Rectal smooth muscle tissue (tissue), 1 donor: ENCODE results near the gene ADAMTS6.

ENCODE experiments used
- H3K27ac ChIP-seq: one replicate; pipeline ENCODE4 v1.7.0; 2013; ENCODE audit warnings: low read depth, low read length, inconsistent platforms
- H3K27me3 ChIP-seq: one replicate; pipeline ENCODE4 v1.7.0; 2013; ENCODE audit warnings: low read length; ENCODE audit not compliant: control insufficient read depth, insufficient read depth
- H3K36me3 ChIP-seq: one replicate; pipeline ENCODE4 v1.7.0; 2013; ENCODE audit warnings: low read length; ENCODE audit not compliant: control insufficient read depth, insufficient read depth
- H3K4me1 ChIP-seq: one replicate; pipeline ENCODE4 v1.7.0; 2013; ENCODE audit warnings: low read length; ENCODE audit not compliant: control insufficient read depth, insufficient read depth
- H3K4me3 ChIP-seq: one replicate; pipeline ENCODE4 v1.7.0; 2013; ENCODE audit warnings: low read length
- H3K9ac ChIP-seq: one replicate; pipeline ENCODE4 v1.7.0; 2013; ENCODE audit warnings: low read length

Gene ADAMTS6

DNA sequence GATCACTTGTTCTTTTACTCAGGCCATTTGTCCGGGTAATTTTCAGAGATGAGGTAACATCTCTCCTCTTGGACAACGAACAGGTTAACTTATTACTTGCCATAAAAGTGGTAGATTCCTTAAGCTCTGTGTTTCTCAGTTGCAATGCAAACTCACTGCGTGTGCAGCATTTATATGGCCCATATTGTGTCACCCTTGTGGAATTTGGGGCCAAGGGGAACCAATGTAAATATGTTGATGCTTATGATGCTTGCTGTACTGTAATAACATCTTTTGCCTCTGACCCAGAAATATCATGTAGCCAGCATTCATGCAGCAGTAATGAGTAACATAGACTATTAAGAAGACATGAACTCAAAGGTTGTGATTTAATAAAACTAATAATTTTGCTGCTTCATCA is 175.8 kb downstream of the ADAMTS6 start:
- H3K27ac ChIP-seq, result no peak overlapping the region
- H3K9ac ChIP-seq, result no peak overlapping the region
- H3K4me3 ChIP-seq, result no peak overlapping the region
- H3K4me1 ChIP-seq, result no peaks in the 10 kb centered on the region
- no peaks in the 10 kb centered on the region for H3K36me3 ChIP-seq
- H3K27me3 ChIP-seq, result no peaks in the 10 kb centered on the region

DNA sequence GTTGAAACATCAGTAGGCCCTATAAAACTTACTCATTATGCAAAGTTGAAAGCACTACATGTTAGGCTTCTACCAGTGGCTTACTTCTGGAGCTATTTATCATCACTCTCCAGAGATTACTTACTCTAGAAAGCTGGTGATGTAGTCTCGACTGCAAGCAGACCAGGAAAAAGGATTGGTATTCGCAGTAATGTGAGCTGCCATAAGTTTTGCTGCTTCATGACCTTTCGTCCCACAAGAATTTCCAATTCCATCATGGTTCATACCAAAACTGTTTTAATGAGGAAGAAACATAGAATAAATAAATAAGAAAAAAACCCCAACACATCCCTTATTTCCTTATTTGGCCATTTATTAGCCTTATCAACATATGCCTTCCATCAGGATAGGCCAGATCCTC is 181.9 kb downstream of the ADAMTS6 start:
- no peaks in the 10 kb centered on the region for H3K36me3 ChIP-seq
- no peaks in the 10 kb centered on the region for H3K27me3 ChIP-seq
- H3K4me3 ChIP-seq, result no peak overlapping the region
- no peaks in the 10 kb centered on the region for H3K4me1 ChIP-seq
- no peak overlapping the region for H3K27ac ChIP-seq
- H3K9ac ChIP-seq, result no peak overlapping the region

DNA sequence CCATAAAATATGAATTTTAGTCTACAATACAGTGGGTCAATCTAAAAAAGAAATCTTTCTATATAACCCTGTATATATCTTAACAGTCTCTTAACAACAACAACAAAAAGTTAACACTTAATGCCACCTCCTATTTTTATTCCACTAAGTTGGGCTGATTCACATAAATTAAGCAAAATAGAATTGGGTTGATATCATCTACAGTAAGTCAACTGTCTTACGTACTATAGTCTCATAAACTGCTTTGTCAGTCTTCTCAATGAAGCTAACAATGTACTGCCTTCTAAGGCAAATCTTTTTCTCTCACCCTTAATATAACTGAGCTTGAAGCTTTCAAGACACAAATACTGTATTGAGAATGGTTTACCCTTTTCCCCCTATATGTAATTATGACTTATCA is 185.7 kb downstream of the ADAMTS6 start:
- Histone ChIP-seq H3K4me3 (no peak overlapping the region), H3K27ac (no peak overlapping the region), H3K9ac (no peak overlapping the region), H3K27me3 (no peaks in the 10 kb centered on the region), H3K4me1 (no peaks in the 10 kb centered on the region), H3K36me3 (no peaks in the 10 kb centered on the region)

DNA sequence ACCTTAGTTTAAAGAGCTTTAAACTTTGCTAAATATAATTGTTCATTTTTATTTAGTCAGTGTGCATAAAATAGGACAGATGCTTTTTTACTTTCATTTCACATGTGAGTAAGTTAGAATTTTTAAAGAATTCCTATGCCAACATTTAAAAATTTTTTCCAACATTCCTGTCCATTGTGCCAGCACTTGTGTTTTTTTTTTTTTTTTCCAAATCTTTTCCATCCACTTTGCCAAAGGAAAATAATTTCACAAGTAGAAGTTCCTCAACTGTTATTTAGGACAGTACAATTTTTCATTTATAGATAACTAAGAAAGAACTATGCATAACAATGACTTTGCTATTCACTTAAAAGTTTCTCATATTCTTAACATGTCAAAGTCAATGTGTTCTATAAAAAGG is 189.5 kb downstream of the ADAMTS6 start:
- H3K4me3 ChIP-seq, result no peak overlapping the region
- H3K27ac ChIP-seq, result no peak overlapping the region
- no peaks in the 10 kb centered on the region for H3K27me3 ChIP-seq
- no peak overlapping the region for H3K9ac ChIP-seq
- H3K4me1 ChIP-seq, result no peaks in the 10 kb centered on the region
- no peaks in the 10 kb centered on the region for H3K36me3 ChIP-seq

DNA sequence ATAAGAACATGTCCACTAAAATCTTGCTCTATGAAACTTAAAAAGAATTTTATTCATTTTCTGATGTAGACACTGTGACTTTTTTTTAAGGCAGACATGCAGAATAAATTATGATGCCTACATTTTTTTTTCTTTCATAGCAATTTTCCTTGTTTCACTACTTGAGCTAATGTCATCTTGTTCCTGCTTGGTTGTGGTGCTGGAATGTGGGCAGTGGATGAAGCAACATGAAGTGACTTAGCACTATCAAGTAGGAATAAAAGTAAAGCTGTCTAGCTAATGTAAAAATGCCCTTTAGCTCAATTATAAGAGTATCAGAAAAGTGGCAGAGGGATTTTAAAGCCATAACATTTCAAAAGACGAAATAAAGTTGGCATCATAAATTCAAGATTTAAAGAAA is 191.0 kb downstream of the ADAMTS6 start:
- no peaks in the 10 kb centered on the region for H3K4me1 ChIP-seq
- no peaks in the 10 kb centered on the region for H3K27me3 ChIP-seq
- H3K36me3 ChIP-seq, result no peaks in the 10 kb centered on the region
- no peak overlapping the region for H3K9ac ChIP-seq
- no peak overlapping the region for H3K27ac ChIP-seq
- H3K4me3 ChIP-seq, result no peak overlapping the region

DNA sequence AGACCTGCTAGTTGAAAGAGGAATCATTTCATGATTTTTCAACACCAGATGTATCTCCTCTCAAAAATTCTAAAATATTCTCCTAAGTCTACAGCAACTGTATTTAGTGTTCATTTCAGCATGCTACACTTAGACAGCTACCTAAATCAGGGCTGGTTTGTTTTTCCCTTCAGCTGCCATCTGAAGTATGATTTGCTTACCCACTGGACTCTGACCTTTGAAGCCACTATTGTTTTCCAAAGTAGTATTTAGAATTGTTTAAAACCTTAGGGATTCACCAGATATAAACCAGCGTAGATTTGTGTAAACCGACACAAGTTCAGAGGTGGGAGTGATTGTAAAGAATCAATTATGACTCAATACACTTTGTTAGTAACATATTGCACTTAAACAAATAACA is 193.1 kb downstream of the ADAMTS6 start:
- no peaks in the 10 kb centered on the region for H3K4me1 ChIP-seq
- H3K9ac ChIP-seq, result no peak overlapping the region
- no peak overlapping the region for H3K27ac ChIP-seq
- H3K4me3 ChIP-seq, result no peak overlapping the region
- no peaks in the 10 kb centered on the region for H3K27me3 ChIP-seq
- H3K36me3 ChIP-seq, result no peaks in the 10 kb centered on the region

DNA sequence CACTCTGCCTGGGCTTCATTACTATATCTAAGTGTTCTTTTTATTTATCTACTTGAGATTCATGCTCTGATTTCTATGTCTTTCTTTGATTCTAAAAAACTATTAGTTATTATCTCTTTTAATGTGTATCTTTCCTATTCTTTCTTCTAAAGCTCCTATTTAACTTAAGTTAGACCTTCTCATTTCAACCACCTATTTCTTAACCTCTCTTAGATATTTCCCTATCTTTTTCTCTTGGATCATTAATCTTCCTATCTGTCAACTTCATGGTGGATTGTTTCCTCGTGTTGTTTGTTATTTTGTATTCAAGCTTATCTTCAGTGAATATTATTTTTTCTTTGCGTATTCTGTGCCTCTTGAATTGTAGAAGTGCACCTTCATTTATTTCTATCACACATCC is 202.1 kb downstream of the ADAMTS6 start:
- no peak overlapping the region for H3K4me3 ChIP-seq
- no peaks in the 10 kb centered on the region for H3K27me3 ChIP-seq
- H3K36me3 ChIP-seq, result no peaks in the 10 kb centered on the region
- no peaks in the 10 kb centered on the region for H3K4me1 ChIP-seq
- no peak overlapping the region for H3K9ac ChIP-seq
- no peak overlapping the region for H3K27ac ChIP-seq

DNA sequence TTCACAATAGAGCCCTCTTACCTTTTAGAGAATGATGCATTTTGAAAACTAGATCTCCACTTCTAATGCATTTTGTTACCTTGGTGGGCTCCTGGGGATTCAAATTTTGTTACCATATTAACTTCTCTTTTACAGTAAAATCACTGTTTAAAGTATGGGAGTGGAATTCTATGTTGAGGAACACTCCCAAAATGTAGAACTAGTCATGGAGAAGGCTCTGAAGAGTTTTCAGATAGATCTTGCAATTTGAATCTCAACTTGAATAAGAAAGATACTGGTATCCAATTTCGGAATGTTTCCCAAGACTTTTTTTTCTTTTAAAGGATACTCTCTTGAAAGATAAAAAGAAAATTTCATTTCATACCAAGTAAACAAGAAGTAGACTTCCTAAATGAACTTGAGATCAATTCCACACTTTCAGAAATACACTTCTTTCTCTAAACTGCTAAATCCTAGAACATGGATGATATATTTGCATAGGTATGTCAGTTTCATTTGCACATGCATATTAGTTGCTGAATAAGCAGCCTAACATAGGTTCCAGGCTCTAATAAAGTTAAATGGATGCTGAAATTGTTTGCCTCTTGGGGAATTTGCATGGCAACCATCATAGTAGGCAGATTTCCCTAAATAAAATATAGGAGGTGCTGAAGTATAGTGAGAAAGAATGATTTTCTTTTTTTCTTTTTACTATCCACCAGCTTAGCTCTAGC is 205.4 kb downstream of the ADAMTS6 start:
- no peak overlapping the region for H3K4me3 ChIP-seq
- H3K36me3 ChIP-seq, result no peaks in the 10 kb centered on the region
- H3K9ac ChIP-seq, result no peak overlapping the region
- no peaks in the 10 kb centered on the region for H3K4me1 ChIP-seq
- H3K27me3 ChIP-seq, result no peaks in the 10 kb centered on the region
- no peak overlapping the region for H3K27ac ChIP-seq

DNA sequence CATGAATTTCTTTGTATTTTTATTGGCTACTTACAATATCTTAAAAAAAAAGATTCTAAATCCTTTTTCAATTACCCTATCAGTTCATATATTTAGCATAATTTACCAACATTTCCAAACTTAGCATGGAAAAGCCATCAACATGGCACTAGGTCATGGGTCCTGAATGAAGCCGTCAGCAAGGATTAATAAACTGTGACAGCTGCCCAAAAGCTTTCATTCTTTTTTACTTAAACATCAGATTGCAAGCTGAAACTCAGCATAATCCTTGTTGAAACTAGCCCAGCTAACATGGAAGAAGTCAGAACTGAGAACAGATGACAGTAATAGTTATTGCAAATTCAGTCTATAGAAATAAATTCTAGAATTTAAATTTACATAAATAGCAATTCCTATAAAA is 209.8 kb downstream of the ADAMTS6 start:
- Histone ChIP-seq H3K27me3 (no peaks in the 10 kb centered on the region), H3K4me1 (no peaks in the 10 kb centered on the region), H3K9ac (no peak overlapping the region), H3K27ac (no peak overlapping the region), H3K36me3 (no peaks in the 10 kb centered on the region), H3K4me3 (no peak overlapping the region)

DNA sequence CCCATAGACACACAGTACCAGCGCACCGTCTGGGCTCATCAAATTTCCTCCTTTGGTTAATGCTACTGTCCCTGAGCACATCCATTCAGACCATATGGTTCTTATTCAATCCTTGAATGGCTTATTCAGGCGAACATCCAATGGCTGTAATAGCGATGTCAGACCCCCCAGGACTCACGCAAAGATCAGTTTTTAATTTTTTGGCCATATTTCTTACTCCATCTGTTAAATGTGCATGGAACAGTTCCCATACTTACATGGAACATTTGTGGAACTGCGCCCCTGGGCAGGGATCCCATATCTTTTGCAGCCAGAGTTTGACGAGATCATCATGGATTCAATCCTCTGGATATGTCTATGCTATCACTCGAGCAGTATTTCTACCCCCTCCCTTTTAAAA is 213.2 kb downstream of the ADAMTS6 start:
- Histone ChIP-seq H3K27ac (no peak overlapping the region), H3K4me3 (no peak overlapping the region), H3K4me1 (no peaks in the 10 kb centered on the region), H3K36me3 (no peaks in the 10 kb centered on the region), H3K27me3 (no peaks in the 10 kb centered on the region), H3K9ac (no peak overlapping the region)

DNA sequence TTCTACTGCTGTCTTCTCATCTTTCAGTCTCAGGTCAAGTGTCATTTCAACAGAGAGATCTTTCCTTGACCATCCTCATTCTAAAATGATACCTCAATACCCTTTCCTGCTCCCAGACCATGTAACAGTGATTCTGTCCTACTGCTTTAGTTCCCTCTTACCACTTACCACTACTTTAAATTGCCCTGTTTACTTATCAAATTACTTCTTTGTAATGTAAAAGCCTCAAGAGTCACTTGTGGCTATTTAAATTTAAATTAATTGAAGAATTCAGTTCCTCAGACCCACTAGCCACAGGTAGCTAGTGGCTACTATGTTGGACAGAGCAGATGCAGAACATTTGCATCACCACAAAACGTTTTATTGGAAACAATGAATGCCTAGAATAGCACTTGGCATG is 217.3 kb downstream of the ADAMTS6 start:
- H3K4me3 ChIP-seq, result no peak overlapping the region
- no peaks in the 10 kb centered on the region for H3K36me3 ChIP-seq
- H3K27me3 ChIP-seq, result no peaks in the 10 kb centered on the region
- no peak overlapping the region for H3K9ac ChIP-seq
- no peaks in the 10 kb centered on the region for H3K4me1 ChIP-seq
- H3K27ac ChIP-seq, result no peak overlapping the region

DNA sequence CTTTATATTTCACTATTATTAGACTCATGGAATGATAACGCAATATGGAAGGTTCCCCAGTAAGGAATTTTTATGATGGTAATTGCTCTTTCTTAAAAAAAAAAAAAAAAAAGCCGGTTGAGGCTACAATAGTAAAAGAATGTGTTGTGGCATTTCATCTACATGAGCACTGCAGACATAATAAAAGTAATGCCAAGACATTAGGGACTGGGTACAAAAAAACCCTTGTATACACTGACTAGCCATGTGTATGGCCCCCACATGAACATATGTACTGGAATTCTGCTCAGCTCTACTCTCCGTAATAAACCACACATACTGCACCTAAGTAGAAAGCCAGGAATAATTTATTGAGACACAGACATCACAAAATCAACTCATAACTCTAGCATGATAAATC is 218.4 kb downstream of the ADAMTS6 start:
- H3K4me1 ChIP-seq, result no peaks in the 10 kb centered on the region
- H3K27ac ChIP-seq, result no peak overlapping the region
- H3K36me3 ChIP-seq, result no peaks in the 10 kb centered on the region
- no peak overlapping the region for H3K4me3 ChIP-seq
- no peak overlapping the region for H3K9ac ChIP-seq
- H3K27me3 ChIP-seq, result no peaks in the 10 kb centered on the region

DNA sequence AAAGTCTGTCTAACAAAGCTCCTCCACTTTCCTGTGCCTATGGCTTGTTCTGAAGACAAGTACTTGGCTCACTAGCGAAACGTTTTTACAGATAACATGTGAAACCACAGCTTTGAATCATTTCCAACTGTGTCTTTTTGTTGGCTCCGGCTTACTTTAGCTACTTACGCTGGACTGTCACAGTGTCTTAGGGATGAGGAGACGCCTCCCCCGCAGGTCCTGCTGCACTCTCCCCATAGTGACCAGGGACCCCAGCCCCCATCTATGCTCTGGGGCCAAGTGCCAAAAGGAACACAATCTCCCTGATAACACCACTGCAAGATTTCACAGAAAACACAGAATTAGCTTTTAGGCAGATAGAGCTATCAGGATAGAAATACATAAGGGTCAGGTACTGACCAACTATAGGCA is 219.1 kb downstream of the ADAMTS6 start:
- no peak overlapping the region for H3K4me3 ChIP-seq
- no peaks in the 10 kb centered on the region for H3K4me1 ChIP-seq
- no peak overlapping the region for H3K27ac ChIP-seq
- H3K9ac ChIP-seq, result no peak overlapping the region
- no peaks in the 10 kb centered on the region for H3K36me3 ChIP-seq
- no peaks in the 10 kb centered on the region for H3K27me3 ChIP-seq
